NOMO-1 (cell line): ENCODE results near the gene ASXL3.

ENCODE experiments used
- DNase-seq, 2 experiments: peaks; one replicate each; lab custom pipeline; 2025; ENCODE audit not compliant: unreplicated experiment in 2 of 2; lab: John Stamatoyannopoulos, UW

Gene ASXL3

DNA sequence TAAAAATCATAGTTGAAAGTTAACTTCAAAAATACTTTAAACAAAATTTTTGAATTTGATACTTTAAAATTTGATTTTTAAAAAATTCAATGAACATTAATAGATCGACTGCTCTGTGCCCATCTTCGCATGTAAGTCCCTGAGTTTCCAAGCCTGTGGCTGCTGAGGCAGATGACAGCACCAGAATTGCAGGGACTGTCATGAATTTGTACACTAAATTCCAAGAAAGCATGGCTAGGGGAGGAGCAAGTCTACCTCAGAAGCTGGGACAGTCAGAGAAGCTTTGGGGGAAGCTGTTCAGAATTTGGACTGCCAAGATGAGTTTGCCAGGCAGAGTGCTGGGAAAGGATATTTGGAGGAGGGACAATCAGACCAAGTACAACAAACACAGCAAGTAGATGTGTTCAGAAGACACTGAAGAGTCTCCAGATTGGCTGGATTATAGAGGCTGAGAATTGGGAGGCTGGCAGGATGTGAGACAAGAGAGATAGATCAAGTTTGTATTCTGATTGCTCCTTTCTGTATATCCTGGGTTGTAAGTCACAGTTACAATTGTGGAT is 79.0 kb downstream of the ASXL3 start:
- no peak for DNase-seq

DNA sequence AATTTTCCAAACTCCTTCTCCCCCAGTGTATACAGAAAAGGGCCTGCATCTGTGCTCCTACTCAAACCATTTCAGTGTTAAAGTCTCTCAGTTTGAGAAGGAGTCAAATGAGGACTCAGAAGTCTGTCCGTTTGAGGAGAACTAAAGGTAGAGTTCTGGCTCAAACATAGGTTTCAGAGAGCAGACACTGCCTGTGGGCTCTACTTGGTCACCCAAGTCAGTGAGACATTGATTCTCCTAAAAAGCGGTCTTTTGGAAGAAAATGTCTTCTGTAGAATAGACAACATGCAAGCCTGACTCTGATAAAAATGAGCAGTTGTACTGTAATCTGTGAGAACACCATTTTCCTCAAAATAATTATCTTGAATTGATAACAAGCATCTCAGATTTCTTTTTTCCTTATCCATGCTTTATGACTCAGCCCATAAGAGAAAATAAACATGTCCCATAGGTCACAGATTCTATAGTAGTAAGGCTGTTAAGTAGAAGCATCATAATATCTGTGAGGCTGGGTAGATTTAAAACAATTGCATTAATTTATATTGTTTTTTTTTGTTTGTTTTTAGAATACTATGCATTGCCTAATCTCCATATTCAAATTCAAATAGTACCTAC is 82.8 kb downstream of the ASXL3 start:
- DNase-seq = no peak

DNA sequence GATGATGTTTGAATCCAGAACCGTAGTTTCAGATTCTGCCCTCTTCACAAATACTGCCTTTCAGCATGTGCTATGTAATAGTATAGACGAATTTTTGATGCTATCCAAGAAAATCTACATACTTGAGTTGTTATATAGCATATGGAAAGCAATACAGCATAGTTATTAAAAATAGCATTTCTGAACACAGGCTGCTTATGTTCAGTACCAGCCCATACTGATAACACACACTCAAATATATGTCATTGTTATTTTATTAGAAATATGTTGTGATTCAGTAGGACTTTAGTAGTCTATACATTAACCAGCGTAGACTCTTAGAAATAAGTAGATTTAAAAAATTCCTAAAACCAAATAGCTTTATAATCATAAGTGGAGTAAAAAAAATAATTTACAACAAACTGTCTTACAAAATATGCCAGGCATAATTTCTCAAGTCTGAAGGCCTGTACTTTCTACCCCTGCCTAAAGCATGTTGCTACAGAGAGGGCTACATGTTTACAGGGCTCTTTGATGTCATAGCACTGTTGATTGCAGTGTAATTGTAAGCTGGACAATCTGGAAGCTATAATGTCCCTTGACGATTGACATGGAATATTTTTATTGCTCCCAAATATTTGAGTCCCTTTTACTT is 86.3 kb downstream of the ASXL3 start:
- no peak for DNase-seq

DNA sequence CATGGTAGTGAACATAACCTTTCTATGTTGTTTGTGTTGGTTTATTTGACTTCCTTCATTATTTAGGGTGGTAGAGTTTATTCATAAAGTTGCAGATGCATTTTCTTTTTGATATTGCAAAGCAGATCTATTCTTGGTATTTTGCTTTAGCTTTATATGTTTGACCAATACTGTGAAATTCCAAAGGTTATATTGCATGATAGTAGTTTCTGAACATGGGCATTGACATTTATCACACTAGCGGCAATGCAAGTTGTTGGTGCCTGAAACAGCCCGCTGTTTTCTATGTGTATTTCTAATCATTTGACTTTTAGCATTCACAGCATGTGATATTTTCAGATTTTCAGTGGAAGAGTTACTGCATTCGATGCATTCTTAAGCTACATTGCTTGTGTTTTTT is 87.2 kb downstream of the ASXL3 start:
- no peak for DNase-seq

DNA sequence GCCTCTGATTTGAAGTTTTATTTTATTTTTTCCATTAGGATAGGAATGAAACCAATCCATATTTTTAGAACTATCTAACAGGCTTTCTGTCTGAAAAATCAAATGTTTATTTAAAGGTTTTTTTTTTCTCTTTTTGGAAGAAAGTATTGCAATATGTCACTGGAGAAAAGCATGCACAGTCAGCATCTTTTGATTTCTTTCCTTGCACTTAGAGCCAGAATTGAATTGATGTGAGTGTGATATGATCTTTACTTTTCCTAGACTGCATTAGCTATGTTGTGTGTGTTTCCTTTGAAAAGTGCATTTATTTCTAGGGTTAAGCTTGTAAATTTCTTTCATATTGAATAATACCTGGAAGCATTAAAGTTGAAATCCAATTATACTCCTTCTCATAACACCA is 87.6 kb downstream of the ASXL3 start:
- no peak for DNase-seq

DNA sequence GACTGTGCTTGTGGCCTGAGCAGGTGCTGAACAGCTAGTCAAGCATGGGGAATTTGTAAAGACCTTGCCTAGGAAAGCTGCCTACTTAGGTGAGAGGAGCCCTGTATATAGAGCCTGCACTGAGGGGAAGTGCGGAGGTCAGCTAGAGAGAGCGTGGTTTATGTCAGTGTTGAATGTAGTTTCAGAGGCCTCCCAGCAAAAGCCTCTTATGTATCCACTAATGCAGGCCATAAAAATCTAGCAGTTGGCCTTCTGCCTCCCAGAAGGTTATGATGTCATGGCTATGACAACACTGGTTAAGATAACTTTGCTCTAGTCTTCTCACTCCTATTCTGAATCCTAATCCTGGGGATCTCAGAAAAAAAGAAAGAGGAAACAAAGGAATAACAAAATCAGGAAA is 88.9 kb downstream of the ASXL3 start:
- no peak for DNase-seq

DNA sequence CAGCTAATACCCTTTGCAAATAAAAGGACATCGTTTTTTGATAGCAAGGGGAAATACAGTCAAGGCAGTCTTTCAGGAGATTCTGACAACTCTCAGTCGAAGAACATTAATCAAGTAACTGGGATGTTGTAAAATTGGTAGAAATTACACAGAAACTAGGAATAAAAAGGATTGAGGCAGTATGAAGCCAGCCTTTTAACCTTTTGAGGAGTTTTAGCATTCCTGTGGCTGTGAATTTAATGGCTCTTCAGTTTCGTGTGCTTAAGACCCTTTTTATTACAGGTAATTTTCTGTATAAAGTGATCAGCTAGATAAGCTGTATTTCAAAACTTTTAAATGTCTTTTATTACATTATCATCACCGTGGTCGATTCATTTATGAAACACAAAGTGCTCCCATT is 91.6 kb downstream of the ASXL3 start:
- no peak for DNase-seq

DNA sequence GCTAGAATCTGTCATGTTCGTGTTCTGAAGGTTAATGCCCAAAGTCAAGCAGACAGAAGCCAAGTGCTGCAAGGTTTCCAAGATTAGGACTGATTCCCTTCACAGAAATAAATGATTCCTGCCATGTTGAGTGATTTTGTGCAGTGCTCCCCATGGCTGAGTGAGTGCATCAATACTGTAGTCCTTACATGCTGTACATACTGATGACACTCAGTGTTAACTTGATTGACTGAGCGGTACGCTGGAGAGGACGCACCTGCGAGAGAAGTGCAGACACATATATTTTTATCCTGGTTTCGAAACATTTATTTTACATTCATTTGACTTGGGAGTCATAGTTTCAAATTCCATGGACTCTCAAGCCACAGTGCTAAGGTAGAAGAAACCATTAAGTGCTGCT is 92.0 kb downstream of the ASXL3 start:
- no peak for DNase-seq

DNA sequence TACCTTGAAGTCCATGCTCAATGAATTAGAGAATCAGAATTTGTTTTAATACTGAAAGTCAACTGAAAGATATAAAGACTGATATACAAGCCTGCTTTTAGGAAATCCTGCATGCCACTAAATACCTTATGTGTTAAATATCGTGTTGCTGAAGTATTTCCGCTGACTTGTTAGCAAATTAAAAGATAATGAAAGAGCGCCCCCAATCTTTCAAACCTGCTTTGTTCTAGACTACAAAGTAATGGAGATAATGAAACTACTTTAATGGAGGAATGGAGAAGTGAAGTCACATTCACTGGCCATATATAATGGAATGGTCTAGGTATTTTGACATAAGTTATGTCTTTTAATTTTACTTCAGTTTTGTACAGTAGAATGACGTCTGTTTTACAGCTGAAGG is 95.7 kb downstream of the ASXL3 start:
- no peak for DNase-seq

DNA sequence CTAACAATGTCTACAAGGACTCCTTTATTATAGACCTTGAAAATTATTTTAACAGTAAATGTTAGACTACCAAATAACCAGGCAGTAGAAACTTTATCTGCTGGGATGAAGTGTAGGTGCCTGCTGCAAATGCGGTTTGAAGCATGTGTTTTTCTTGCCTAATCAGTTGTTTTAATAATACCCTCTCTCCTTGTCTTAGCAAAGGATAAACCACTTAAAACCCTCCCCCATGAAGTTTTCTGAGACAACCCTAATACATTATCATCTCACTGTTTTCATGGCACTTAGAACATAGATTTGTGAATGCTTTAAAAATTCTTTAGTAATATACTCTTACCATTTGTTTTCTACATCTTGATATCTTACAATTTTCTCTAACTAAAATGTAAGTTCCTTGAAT is 98.6 kb downstream of the ASXL3 start:
- DNase-seq = no peak

DNA sequence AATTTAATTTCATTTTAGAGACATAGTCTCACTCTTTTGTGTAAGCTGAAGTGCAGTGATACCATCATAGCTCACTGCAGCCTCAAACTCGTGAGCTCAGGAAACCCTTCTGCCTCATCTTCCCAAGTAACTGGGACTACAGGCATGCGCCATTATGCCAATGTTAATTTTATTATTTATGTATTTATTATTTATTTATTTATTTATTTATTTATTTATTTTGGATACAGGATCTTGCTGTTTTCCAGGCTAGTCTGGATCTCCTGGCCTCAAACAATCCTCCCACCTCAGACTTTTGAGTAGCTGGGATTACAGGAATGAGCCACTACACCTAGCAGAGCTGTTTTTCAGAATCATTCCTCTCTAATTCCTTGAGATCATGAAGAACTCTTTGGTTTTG is 99.9 kb downstream of the ASXL3 start:
- DNase-seq = no peak

DNA sequence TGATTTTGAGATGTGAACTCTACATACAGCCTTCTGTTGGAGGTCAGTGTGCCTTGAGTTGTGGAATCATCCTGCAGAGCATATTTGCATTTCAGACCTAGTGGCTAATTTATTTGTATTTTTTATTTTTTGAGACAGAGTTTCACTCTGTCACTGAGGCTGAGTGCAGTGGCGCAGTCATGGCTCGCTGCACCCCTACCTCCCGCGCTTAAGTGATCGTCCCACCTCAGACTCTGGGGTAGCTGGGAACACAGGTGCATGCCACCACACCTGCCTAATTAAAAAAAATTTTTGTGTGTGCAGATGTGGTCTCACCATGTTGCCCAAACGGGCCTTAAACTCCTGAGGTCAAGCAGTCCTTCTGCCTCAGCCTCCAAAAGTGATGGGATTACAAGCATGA is 104.4 kb downstream of the ASXL3 start:
- no peak for DNase-seq

DNA sequence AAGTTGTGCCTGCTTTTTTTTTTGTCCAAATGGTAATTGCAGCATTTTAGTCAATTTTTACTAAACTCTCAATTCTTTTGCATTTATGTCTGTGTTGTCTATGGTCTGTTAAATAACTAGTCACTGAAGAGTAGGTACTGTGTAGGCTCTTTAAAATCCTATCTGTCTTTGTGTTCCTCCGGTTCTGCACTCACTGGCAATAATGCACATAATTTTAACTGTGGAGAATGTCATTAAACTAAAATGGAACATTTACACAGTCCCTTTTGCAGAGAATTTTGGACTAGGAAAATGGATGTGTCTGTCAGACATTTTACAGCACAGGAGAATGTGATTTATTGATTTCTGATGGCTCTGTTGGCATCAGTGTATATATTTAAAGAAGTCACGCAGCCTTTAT is 116.6 kb downstream of the ASXL3 start:
- DNase-seq = no peak

DNA sequence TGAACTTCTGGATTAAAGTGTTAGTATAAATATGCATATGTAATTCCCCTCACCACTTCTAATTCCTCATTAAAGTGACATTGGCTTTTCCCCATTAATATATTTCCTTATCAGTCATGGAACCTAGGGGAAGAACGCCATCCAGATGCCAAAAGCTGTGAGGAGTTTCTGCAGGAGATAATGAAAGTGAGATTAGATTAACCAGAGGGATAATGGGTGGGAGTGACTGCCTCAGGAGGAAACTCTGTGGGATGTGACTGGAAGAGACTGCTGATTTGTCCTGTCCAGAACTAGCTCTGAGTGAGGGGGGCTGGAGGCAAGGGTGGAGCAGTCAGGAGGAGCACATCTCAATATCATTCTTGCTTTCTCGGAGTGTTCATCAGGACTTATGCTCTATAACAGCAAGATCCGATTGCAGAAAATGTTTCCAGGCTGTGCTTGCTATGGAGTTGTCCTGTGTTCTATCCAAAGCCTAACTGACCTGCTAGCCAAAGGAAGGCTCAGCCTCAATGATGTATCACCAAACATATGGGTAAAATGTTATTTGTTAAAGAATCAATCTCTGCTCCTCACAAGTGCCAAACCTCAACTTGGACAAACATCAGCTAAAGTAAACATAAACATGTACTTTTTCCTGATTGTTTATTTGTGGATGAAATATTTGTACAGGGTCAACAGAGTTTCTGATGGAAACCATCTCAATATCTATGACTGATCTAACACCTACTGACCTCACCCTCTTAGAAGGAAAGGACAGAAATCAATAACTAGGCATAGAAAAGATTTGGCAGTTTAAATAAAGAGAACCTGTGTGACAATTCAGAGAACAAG is 118.5 kb downstream of the ASXL3 start:
- no peak for DNase-seq

DNA sequence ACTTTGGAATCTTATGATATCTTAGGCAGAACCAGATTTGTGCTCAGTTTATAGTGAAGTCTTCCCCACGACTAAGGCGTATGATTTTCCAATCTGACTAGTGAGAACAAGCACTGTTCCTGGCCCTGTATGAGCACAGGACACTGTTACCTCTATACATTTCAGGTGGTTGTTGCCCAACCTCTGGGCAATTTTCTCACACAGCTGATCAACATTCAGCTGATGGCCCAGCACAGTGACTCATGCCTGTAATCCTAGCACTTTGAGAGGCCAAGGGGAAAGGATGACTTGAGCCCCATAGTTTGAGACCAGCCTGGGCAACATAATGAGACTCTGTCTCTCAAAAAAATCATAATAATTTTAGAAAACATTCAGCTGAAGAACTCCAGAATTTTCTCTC is 119.5 kb downstream of the ASXL3 start:
- DNase-seq = no peak

DNA sequence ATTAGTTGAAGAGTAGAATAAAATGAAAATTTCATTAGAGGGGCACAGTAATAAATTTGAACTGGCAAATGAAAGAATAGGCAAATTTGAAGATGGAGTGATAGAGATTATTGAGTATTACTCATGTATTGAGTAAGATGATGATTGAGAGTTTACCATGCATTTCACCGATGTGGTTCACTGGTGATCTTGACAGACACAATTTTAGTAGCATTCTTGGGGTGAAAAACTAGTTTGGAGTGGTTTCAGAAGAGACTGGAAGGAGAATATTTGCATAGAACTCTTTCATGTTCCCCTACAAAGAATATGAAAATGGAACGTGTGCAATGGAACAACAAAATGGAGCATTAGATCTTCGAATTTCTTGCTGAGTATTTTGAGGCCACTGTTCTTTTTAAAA is 121.4 kb downstream of the ASXL3 start:
- DNase-seq = no peak

DNA sequence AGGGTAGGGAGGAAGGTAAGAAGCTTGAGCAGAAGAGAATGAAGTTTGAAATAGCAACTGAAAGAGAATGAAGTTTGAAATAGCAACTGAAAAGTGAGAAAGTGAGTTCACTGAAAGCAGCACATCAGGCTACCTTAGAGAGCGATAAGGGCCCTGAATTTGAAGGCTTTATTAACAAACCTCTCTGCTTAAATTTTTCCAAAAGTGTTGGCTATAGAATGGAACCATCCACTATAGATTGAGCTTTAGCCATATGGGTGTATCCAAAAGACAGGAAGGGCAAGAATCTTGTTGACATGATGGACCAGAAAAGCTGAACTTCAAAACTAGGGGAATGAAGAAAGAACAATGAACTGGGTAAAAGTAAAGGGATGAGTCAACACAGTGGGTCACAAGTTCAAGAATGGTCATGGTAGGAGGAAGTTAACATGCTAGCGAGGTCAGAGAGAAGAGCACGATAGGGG is 122.5 kb downstream of the ASXL3 start:
- no peak for DNase-seq

DNA sequence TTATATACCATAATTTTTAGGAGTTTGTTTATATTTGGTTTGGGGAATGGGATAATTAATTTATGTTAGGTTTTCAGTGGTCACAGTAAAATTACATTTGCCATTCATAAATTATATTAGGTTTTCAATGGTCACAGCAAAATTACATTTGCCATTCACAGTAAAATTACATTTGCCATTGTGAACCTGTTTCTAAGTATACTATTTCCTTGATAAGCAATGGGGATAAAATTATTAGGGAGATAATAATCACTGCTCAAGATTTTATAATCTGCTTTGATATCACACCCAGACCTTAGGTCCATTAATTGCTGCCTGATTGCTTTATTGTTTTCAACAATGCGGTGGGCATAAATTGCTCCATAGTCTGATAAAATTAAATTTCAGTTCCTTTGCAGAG is 124.6 kb downstream of the ASXL3 start:
- no peak for DNase-seq

DNA sequence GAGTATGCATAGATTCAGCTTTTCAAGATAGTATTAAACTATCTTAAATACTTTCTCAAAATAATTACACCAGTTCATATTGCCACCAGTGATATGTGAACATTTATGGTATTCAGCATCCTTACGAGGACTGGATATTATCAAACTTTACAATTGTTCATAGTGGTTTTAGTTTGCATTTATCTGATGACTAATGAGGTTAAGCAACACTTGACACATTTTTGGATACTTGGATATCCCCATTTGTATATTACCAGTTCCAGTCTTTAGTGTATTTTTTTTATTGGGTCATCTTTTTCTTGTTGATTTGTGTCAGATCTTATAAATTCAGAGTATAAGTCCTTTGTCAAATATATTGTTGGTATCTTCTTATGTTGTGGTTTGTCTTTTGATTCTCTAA is 128.4 kb downstream of the ASXL3 start:
- no peak for DNase-seq

DNA sequence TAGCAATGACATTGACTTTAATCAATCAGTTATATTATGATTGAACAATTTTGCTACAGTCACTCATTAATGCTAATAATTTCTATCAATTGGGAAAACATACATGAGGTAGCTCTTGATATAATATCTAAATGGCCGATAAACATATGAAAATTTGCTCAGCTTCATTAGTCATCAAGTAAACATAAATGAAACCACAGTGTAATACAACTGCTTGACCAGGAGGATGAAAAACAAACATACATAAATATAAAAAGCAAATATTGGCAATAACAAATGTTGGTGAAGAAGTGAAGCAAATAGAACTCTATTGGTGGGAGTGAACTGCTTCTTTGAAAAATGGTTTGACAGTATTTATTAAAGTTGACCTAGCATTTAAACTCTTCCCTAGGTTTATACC is 130.9 kb downstream of the ASXL3 start:
- DNase-seq = no peak

DNA sequence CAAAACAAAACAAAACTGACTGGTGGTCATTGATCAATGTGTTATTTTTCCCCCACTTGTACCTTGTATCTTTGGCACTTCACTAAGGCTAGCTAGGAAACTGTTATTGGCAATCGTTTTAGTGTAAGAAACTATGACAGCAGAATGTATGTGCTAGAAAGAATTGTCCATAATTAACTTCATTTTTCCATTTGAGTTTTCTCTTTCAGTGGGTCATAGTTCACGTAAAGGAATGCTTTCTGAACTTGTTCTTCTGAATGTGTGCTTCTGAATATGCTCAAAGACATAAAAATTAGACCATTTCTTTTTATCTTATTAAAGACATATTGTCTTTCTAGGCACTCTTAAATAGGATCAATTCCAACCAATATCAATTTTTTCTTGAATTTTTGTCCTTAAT is 132.2 kb downstream of the ASXL3 start:
- no peak for DNase-seq

DNA sequence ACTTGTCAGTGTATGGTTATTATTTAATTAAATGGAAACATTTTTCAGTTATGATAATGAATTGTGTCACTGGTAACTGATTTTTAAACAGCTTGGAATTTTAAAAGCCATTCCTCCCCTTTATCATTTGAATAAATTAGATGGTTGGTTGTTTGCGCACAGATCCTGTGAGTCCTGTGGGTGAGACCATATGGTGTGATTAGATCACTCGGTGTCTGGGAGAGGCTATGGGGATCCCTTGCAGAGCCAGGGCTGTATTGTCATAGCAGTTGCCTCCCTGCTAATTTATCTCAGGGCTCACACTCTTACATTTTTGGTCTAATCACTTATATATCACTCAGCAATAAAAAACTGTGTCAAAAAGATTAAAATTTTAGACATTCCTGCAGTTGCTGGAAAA is 133.5 kb downstream of the ASXL3 start:
- DNase-seq = no peak
